Common myeloid progenitor, CD34-positive (primary cell): Measurements from ENCODE around the gene PDE8A.

Source experiments
- CTCF ChIA-PET: fragments of 350-600 bp; sonication (Branson Sonifier 250); formaldehyde crosslinking; loops from one replicate; lab custom pipeline; 2021; ENCODE audit warnings: antibody characterized with exemption; lab: Charles Lee
- POLR2A ChIA-PET: fragments of 350-600 bp; sonication (Branson Sonifier 250); formaldehyde crosslinking; loops from one replicate; lab custom pipeline; 2021; ENCODE audit warnings: antibody characterized with exemption; lab: Charles Lee
- DNase-seq, 3 donors: peaks; one replicate each; pipeline versions ENCODE4 v3.0.0 to v3.0.0-alpha.2; 2013
- H3K27ac ChIP-seq, 2 experiments: 1 replicate in 1 of 2; 2 replicates in 1 of 2; pipeline ENCODE4 v1.7.0; 2013; ENCODE audit warnings: inconsistent platforms in 2 of 2, low read length in 2 of 2, mild to moderate bottlenecking in 2 of 2, low read depth in 1 of 2, moderate library complexity in 1 of 2; ENCODE audit not compliant: severe bottlenecking in 2 of 2, insufficient read depth in 1 of 2, poor library complexity in 1 of 2
- H3K27me3 ChIP-seq, 5 experiments: replicated peaks in 2 of 5; 1 replicate in 3 of 5; 2 replicates in 2 of 5; pipeline versions ENCODE4 v1.6.1 to v1.7.0; 2013; ENCODE audit warnings: low read length in 4 of 5, mild to moderate bottlenecking in 2 of 5, moderate library complexity in 2 of 5, inconsistent platforms in 1 of 5; ENCODE audit not compliant: insufficient read depth in 5 of 5, control insufficient read depth in 4 of 5
- H3K36me3 ChIP-seq, 4 experiments: 1 replicate in 2 of 4; 2 replicates in 2 of 4; pipeline versions ENCODE4 v1.6.1 to v1.7.0; 2013; ENCODE audit warnings: low read length in 3 of 4, control low read depth in 1 of 4, mild to moderate bottlenecking in 1 of 4; ENCODE audit not compliant: control insufficient read depth in 4 of 4, insufficient read depth in 4 of 4
- H3K4me1 ChIP-seq, 4 experiments: 1 replicate in 3 of 4; 2 replicates in 1 of 4; pipeline versions ENCODE4 v1.6.1 to v1.7.1; 2013; ENCODE audit warnings: low read length in 3 of 4, mild to moderate bottlenecking in 3 of 4, control low read depth in 1 of 4, inconsistent platforms in 1 of 4, moderate library complexity in 1 of 4; ENCODE audit not compliant: control insufficient read depth in 4 of 4, insufficient read depth in 4 of 4; ENCODE audit errors: control extremely low read depth in 1 of 4
- H3K4me3 ChIP-seq, 7 experiments: 1 replicate in 4 of 7; 2 replicates in 3 of 7; pipeline versions ENCODE4 v1.5.1 to v1.7.0; 2013; ENCODE audit warnings: mild to moderate bottlenecking in 7 of 7, low read length in 6 of 7, moderate library complexity in 6 of 7, inconsistent platforms in 2 of 7, low read depth in 2 of 7, control low read depth in 1 of 7; ENCODE audit not compliant: insufficient read depth in 4 of 7, control insufficient read depth in 1 of 7; ENCODE audit errors: extremely low read depth in 1 of 7
- H3K9me3 ChIP-seq, 5 experiments: 1 replicate in 4 of 5; 2 replicates in 1 of 5; pipeline versions ENCODE4 v1.6.1 to v1.7.1; 2013; ENCODE audit warnings: low read length in 4 of 5, mild to moderate bottlenecking in 2 of 5, inconsistent platforms in 1 of 5, low read depth in 1 of 5, moderate library complexity in 1 of 5; ENCODE audit not compliant: control insufficient read depth in 4 of 5, insufficient read depth in 2 of 5; ENCODE audit errors: control extremely low read depth in 1 of 5
- WGBS: methylation state at CpG from one replicate; pipeline ENCODE4 v1.1.5; 2013; ENCODE audit not compliant: insufficient coverage; 5-methylcytosine and 5-hydroxymethylcytosine counted together

PDE8A gene

GRCh38 chr15:85125056-85125661, 143.5 kb downstream of the PDE8A start:
- H3K4me3 ChIP-seq, result no peak overlapping the region
- H3K4me1 ChIP-seq, result no peaks in the 10 kb centered on the region
- CTCF ChIA-PET, result interaction anchor here (0.8 kb wide), 1 partner anchor 16 kb away, joined by 4 read pairs; no protein-coding TSS in a partner anchor
- WGBS, result 100% methylated on average over 1 of the region's 4 CpGs
- no peak overlapping the region for H3K27ac ChIP-seq
- peaks cover 0 to 5% (median 3%) of the 10 kb centered on the region in 5 experiments for H3K9me3 ChIP-seq
- DNase-seq, result no peak
- H3K36me3 ChIP-seq, result peaks cover 2 to 17% (median 9%) of the 10 kb centered on the region in 4 experiments
- H3K27me3 ChIP-seq, result no peaks in the 10 kb centered on the region
- POLR2A ChIA-PET, result no interaction called here

- POLR2A ChIA-PET, result no interaction called here
- DNase-seq, result no peak
- Histone ChIP-seq H3K27ac (no peak overlapping the region), H3K27me3 (no peaks in the 10 kb centered on the region), H3K4me3 (no peak overlapping the region), H3K36me3 (peaks cover 2 to 15% (median 9%) of the 10 kb centered on the region in 4 experiments), H3K4me1 (no peaks in the 10 kb centered on the region), H3K9me3 (peaks cover 4 to 18% (median 7%) of the 10 kb centered on the region in 5 experiments)
- CTCF ChIA-PET, result no interaction called here
Measured at GRCh38 chr15:85128621-85129020, 147.0 kb downstream of the PDE8A start.

GRCh38 chr15:85129881-85130280, 148.2 kb downstream of the PDE8A start:
- Histone ChIP-seq H3K27ac (no peak overlapping the region), H3K36me3 (peaks cover 2 to 19% (median 9%) of the 10 kb centered on the region in 4 experiments), H3K27me3 (no peaks in the 10 kb centered on the region), H3K4me3 (no peak overlapping the region), H3K9me3 (peaks cover 4 to 18% (median 7%) of the 10 kb centered on the region in 5 experiments), H3K4me1 (no peaks in the 10 kb centered on the region)
- ChIA-PET CTCF (no interaction called here), POLR2A (no interaction called here)
- no peak for DNase-seq
- 100% methylated on average over 3 of the region's 3 CpGs for WGBS

- peaks cover 2 to 28% (median 8%) of the 10 kb centered on the region in 4 experiments for H3K36me3 ChIP-seq
- DNase-seq, result no peak
- no peak overlapping the region for H3K27ac ChIP-seq
- ChIA-PET POLR2A (no interaction called here), CTCF (no interaction called here)
- H3K9me3 ChIP-seq, result peaks cover 4 to 18% (median 7%) of the 10 kb centered on the region in 5 experiments
- WGBS, result no CpG with 5 or more reads among the region's 1 CpG
- H3K27me3 ChIP-seq, result no peaks in the 10 kb centered on the region
- H3K4me3 ChIP-seq, result no peak overlapping the region
- no peaks in the 10 kb centered on the region for H3K4me1 ChIP-seq
Measured at GRCh38 chr15:85131915-85132314, 150.3 kb downstream of the PDE8A start.

GRCh38 chr15:85133709-85134108, 152.1 kb downstream of the PDE8A start:
- Histone ChIP-seq H3K4me1 (no peaks in the 10 kb centered on the region), H3K9me3 (peaks cover 3 to 16% (median 5%) of the 10 kb centered on the region in 5 experiments), H3K27me3 (no peaks in the 10 kb centered on the region), H3K36me3 (peaks cover 6 to 30% (median 11%) of the 10 kb centered on the region in 4 experiments), H3K27ac (no peak overlapping the region), H3K4me3 (no peak overlapping the region)
- ChIA-PET POLR2A (no interaction called here), CTCF (no interaction called here)
- 100% methylated on average over 3 of the region's 3 CpGs for WGBS
- DNase-seq, result no peak

- Histone ChIP-seq H3K9me3 (peaks cover 0 to 4% (median 0%) of the 10 kb centered on the region in 5 experiments), H3K27me3 (no peaks in the 10 kb centered on the region), H3K4me1 (no peaks in the 10 kb centered on the region), H3K36me3 (peaks cover 4 to 30% (median 7%) of the 10 kb centered on the region in 4 experiments), H3K27ac (no peak overlapping the region), H3K4me3 (no peak overlapping the region)
- DNase-seq, result no peak
- WGBS, result 98% methylated on average over 10 of the region's 11 CpGs
- POLR2A ChIA-PET, result no interaction called here
- CTCF ChIA-PET, result no interaction called here
Measured at GRCh38 chr15:85137489-85138168, 156.0 kb downstream of the PDE8A start.

GRCh38 chr15:85139391-85139790, 157.7 kb downstream of the PDE8A start:
- no peak for DNase-seq

More at GRCh38 chr15:85139391-85139790, 157.7 kb downstream of the PDE8A start:
- no peak overlapping the region for H3K4me3 ChIP-seq
- no peaks in the 10 kb centered on the region for H3K4me1 ChIP-seq
- ChIA-PET POLR2A (no interaction called here), CTCF (no interaction called here)
- no peaks in the 10 kb centered on the region for H3K27me3 ChIP-seq
- H3K27ac ChIP-seq, result no peak overlapping the region
- peaks cover 4 to 24% (median 6%) of the 10 kb centered on the region in 4 experiments for H3K36me3 ChIP-seq
- WGBS, result no CpG with 5 or more reads among the region's 2 CpGs
- H3K9me3 ChIP-seq, result no peaks in the 10 kb centered on the region
